GM20000 (cell line): Measurements from ENCODE around the gene ZFYVE9.

Experiments
- DNase-seq: peaks from one replicate; pipeline ENCODE4 v3.0.0; 2012; ENCODE audit warnings: low spot score
- TF ChIP-seq, protein P1 (sequence below): IDR thresholded peaks from 2 replicates; pipeline ENCODE4 v1.5.1; 2012; ENCODE audit warnings: mild to moderate bottlenecking, control low read depth; ENCODE audit errors: extremely low read depth, missing control alignments

Gene ZFYVE9

DNA sequence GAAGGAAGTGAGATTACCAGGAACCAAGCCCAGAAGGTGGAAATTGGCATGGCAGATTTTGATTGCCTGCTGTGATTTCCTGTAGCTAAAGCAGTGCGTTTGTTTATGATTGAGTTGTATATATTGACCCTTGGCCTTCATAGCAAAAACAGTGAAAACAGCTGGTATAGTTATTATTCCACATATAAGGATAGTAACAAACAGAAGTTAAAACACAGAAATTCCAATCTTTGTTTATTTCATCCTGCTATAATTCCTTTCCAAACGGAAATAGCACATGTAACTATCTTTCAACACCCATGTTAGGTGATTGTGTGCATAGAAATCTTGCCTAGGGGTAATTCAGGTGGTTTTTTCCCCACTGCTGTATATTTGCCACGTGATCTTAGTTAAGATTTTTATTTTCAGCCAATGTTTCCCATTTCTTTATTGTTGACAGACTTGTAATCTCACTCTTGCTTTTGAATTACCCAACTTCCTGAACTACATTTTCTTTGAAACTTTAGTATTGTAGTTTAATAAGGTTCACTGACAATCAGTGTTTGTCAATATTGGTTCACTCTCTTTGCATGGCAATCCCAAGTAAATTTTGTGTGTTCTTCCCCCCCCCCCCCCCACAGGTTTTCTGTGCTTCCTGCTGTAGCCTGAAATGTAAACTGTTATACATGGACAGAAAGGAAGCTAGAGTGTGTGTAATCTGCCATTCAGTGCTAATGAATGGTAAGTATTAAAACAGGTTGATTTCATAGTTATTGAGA is 121.4 kb downstream of the ZFYVE9 start:
- DNase-seq: no peak
- TF ChIP-seq, protein P1, sequence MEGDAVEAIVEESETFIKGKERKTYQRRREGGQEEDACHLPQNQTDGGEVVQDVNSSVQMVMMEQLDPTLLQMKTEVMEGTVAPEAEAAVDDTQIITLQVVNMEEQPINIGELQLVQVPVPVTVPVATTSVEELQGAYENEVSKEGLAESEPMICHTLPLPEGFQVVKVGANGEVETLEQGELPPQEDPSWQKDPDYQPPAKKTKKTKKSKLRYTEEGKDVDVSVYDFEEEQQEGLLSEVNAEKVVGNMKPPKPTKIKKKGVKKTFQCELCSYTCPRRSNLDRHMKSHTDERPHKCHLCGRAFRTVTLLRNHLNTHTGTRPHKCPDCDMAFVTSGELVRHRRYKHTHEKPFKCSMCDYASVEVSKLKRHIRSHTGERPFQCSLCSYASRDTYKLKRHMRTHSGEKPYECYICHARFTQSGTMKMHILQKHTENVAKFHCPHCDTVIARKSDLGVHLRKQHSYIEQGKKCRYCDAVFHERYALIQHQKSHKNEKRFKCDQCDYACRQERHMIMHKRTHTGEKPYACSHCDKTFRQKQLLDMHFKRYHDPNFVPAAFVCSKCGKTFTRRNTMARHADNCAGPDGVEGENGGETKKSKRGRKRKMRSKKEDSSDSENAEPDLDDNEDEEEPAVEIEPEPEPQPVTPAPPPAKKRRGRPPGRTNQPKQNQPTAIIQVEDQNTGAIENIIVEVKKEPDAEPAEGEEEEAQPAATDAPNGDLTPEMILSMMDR: no peak

DNA sequence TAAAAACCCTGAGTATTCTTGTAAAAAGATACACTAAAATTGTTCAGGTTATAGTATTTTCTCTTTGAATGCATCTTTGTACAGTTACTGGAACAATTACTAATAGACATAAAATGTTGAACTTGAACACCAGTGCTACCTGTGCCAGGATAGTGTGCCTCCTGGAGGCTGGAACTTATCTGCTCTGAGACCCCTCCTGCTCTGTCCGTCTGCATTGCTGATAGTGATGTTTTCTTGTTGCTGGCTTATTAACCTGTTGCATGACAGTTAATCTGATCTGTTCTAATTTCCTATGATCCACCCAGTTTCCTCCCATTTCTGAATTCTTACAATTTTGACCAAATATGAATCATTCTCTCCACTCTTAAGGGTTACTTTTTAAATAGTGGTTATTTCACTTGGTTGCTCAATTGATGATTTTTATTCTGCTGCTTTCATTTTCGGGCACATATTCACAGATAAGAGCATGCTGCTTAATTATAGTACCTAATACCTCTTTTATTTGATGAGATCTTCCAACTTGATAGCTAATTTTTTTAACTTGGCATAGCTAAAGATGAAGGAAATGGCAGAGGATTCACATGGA is 122.7 kb downstream of the ZFYVE9 start:
- TF ChIP-seq, protein P1: no peak
- DNase-seq: no peak

DNA sequence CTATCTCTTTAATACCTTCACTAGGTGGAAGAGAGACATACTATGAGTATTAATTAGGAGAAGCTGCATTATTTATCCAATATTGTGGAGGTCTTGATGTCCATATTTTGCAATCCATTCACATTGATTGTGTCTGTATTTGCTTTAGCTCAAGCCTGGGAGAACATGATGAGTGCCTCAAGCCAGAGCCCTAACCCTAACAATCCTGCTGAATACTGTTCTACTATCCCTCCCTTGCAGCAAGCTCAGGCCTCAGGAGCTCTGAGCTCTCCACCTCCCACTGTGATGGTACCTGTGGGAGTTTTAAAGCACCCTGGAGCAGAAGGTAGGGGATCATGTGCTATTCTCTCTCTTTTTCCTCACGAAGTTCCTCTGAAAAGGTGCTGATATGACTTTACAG is 124.6 kb downstream of the ZFYVE9 start:
- DNase-seq: no peak
- TF ChIP-seq, protein P1: no peak

DNA sequence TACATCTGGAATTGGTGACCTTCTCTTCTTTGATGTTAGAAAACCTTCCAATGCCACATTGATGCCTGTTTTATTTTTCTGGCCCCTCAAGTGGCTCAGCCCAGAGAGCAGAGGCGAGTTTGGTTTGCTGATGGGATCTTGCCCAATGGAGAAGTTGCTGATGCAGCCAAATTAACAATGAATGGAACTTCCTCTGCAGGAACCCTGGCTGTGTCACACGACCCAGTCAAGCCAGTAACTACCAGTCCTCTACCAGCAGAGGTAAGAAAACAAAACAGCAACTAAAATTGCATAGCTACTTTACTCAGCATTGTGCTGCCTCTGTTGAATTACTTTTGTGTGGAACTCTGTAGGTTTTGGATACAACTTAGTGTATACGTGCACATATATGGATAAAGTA is 126.5 kb downstream of the ZFYVE9 start:
- TF ChIP-seq, protein P1: no peak
- no peak for DNase-seq

DNA sequence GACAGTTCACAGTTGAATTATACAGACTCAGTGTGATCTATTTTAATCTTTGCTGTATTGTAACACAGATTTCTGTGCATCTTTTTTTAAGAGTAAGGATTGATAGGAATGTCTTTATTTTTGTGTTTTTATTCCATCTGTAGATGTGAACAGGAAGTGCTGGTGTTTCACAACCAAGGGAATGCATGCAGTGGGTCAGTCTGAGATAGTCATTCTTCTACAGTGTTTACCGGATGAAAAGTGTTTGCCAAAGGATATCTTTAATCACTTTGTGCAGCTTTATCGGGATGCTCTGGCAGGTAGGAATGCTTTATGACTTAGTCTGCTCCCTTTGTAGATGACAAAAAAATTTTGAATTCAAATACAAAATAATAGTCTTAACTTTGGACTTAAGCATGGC is 139.6 kb downstream of the ZFYVE9 start:
- DNase-seq: no peak
- TF ChIP-seq, protein P1: no peak

DNA sequence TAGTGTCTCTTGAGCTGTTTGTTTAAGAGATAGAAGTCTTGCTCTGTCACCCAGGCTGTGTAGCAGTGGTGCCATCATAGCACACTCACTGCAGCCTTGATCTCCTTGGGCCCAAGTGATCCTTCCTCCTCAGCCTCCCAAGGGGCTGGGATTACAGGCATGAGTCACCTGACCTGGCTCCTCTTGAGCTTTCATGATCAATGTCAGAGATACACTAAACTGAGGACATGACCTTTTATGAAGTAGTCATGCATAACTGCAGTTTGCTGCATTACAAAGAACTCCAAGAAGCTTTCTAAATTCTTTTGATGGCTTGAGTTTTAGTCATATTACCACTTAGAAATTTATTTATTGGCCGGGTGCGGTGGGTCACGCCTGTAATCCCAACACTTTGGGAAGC is 146.4 kb downstream of the ZFYVE9 start:
- DNase-seq: no peak
- TF ChIP-seq, protein P1: no peak

DNA sequence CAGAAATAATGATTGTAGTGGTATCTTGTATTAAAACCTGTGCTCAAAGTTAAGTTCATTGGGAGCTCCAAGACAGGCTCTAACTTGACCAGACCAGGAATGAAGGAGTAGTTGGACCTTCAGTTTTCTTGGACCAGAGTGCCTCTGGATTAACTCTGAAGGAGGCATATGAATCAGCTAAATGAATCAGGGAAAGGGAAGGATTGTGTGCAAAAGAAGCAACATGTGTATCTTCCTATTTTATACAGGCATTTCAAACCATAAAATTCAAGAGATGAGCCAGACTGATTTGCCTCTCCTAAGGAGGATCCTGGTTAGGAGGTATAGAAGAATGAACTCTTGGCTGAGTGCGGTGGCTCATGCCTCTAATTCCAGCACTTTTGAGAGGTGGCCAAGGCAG is 152.7 kb downstream of the ZFYVE9 start:
- DNase-seq: no peak
- TF ChIP-seq, protein P1: no peak
